ENCODE measurements around the gene H2BK1.

H2BK1 gene

GRCh38 chr7:151168003-151168786 lies 42.1 kb downstream of the H2BK1 start:
- peak; percentile 20; the same call in 1 of the 2 replicates for TF ChIP-seq RAD21 (IDR thresholded peaks at IDR 0.05; ENCODE audit: low read depth)
- TF ChIP-seq CEBPB (IDR thresholded peaks at IDR 0.05): no peak
- TF ChIP-seq REST (IDR thresholded peaks at IDR 0.05; ENCODE audit: low read depth): no peak

GRCh38 chr7:151167197-151167961 lies 42.9 kb downstream of the H2BK1 start, which contains the start of gene GBX1:
Gene GBX1, minus strand, starts transcription at chr7:151167694. Its CDS starts 146 bp downstream, at chr7:151167548.
- TF ChIP-seq EP300 (IDR thresholded peaks at IDR 0.05; ENCODE audit: borderline replicate concordance): 0 out of 2 replicates have a peak, but pooled peaks have one; percentile 6
- TF ChIP-seq EGR1 (IDR thresholded peaks at IDR 0.05): no peak
- TF ChIP-seq RAD21 (IDR thresholded peaks at IDR 0.05; ENCODE audit: low read depth): no peak

GRCh38 chr7:151166629-151167196 lies 43.6 kb downstream of the H2BK1 start:
- 0 out of 2 replicates have a peak, but pooled peaks have one; percentile 11 for TF ChIP-seq EP300 (IDR thresholded peaks at IDR 0.05; ENCODE audit: borderline replicate concordance)
- no peak for TF ChIP-seq MAX (IDR thresholded peaks at IDR 0.05)

- TF ChIP-seq TAF1 (IDR thresholded peaks at IDR 0.05; ENCODE audit: low read depth) (no peak), ZBTB7A (IDR thresholded peaks at IDR 0.05; ENCODE audit: low read depth) (no peak), NFIC (IDR thresholded peaks at IDR 0.05) (no peak), FOXM1 (IDR thresholded peaks at IDR 0.05; ENCODE audit: borderline replicate concordance, low read depth) (no peak), CEBPB (IDR thresholded peaks at IDR 0.05) (no peak), RAD21 (IDR thresholded peaks at IDR 0.05; ENCODE audit: low read depth) (no peak), YY1 (IDR thresholded peaks at IDR 0.05; ENCODE audit: low read depth) (no peak), EP300 (IDR thresholded peaks at IDR 0.05; ENCODE audit: borderline replicate concordance) (no peak), TCF12 (IDR thresholded peaks at IDR 0.05; ENCODE audit: low read depth) (no peak), TEAD4 (IDR thresholded peaks at IDR 0.05) (no peak), CREB1 (IDR thresholded peaks at IDR 0.05; ENCODE audit: low read depth) (no peak), USF1 (IDR thresholded peaks at IDR 0.05) (no peak), REST (IDR thresholded peaks at IDR 0.05; ENCODE audit: low read depth) (no peak), MAX (IDR thresholded peaks at IDR 0.05) (no peak), EGR1 (IDR thresholded peaks at IDR 0.05) (no peak)
Measured at GRCh38 chr7:151161757-151162156, 48.5 kb downstream of the H2BK1 start.

Data from Ishikawa (cell line).